Jurkat, Clone E6-1 (cell line): ENCODE data around the gene DISC1.
A peak's percentile ranks its signal among the peaks of the same experiment; 100 is the strongest.

Experiments used
- DNase-seq: peaks from one replicate; pipeline ENCODE4 v3.0.0-alpha.2; 2011; ENCODE audit warnings: low read depth, low spot score
- H3K4me3 ChIP-seq: 2 replicates; pipeline ENCODE4 v1.5.1; 2011; ENCODE audit warnings: mild to moderate bottlenecking, low read length, control low read depth, moderate library complexity

Gene DISC1

DNA sequence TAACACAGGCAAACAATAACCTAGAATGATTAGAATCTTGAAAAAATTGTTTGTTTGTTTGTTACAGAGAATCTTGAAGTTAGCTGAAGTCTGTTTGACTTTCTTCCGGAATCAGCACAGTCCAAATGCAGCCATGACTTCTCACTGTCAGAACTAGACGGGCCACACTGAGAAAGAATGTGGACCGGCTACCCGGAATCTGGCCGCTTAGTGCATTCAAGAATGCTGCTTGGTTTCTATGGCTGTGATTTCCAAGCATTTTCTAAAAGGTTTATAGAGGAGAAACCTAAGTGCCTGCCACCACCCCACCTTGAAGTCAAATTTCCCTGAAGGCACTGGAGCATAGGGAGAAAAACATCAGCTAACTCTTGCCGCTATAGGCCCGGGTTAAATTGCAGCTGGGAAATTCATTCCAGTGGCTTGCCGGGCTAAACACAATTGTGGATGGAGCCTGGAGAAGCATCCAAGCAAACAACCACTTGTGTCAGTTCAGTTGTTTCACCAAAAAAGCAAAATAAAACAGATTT, 231.1 kb downstream of the DISC1 start:
- DNase-seq = no peak
- no peak overlapping the region for H3K4me3 ChIP-seq

DNA sequence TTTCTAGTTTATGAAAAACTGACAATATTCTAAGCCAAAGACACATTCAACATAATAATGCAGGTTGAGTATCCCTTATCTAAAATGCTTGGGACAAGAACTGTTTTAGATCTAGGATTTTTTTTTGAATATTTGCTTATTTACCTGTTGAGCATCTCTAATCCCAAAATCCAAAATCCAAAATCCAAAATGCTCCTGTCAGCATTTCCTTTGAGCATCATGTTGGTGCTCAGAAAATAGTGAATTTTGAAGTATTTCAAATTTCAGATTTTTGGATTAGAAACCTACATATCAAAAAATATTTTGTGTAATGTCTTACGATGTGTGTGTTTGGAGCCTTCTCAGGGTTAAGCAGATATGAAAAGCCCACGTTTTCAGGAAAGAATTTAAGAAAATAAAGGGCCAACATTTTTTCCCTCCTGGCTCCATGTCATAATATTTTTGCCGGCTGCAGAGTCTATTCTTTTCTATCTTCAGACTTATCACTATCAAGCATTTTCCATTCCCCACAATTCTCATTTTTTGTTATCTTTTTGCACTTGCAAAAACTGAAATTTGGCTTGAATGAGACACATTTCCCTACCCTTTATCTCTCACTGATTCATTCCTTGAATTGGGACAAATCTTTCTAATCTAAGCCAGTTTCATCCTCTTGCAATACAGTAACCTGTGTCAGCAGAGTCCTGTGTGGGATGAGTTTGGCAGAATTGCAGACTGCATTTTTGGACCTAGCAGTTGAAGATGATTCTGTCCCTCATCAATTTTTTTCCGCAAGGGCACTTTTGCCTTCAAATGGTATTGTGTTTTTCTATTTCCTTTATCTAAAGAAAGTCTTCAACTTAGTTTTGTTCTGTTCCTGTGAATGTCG, 233.9 kb downstream of the DISC1 start:
- no peak for DNase-seq
- H3K4me3 ChIP-seq = no peak overlapping the region

DNA sequence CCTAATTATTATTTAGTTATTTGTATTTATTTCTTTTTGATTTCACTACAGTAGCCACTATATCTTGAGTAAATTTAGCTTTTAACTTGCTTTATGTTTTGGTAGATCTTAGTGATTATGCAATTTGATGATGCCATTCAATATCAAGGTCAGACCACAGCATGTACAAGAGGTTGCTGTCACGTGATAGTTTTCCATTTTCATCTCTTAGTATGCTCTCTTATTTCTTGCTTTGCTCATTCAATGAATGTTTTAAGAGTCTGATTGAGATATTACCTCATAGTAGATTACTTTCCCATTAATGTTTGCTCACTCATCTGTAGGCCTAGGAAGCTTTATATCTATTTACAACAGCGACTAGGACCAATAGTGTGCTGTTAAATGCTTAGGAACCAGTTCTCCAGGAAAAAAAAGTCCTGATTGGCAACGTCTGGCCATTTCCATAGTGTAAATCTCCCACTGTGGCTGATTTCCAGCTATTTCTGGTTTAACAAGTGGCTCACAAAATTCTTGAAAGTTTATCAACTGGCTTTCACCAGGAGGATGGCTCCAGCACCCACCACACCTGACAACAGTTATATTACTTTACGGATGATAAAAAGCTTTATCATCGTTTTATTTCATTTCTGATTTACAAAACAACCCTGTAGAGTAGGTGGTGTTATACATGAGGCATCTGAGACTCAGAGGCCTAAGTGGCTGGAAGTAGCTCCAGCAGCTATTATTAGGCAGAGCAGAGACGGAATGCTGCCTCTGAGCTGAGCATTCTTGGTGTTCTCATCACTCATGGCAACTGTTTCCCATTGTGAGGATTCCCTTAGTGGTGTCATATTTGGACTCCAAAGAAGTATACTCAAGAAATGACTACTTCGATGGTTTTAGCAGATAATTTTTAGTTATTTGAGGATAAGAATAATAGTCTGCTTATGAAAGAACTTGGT, 235.2 kb downstream of the DISC1 start:
- no peak for DNase-seq
- no peak overlapping the region for H3K4me3 ChIP-seq

DNA sequence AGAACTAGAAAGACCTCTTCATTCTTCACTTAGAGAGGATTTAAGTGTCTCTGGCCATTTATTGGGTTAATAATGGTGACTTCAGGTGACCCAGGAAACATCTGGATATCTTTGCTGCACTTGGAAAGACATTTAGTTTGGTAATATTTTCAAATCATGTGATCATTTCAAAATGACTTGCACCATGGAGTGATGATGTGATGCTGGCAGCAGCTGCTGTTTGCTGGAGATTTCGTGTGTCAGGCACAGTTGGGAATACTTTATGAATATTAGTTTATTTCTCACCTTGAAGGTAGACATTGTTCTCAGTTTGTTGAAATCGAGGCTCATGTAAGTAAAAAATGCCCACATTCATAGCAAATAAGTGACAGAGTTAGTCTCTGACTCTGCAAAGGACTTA, 236.0 kb downstream of the DISC1 start:
- no peak for DNase-seq
- H3K4me3 ChIP-seq = no peak overlapping the region

DNA sequence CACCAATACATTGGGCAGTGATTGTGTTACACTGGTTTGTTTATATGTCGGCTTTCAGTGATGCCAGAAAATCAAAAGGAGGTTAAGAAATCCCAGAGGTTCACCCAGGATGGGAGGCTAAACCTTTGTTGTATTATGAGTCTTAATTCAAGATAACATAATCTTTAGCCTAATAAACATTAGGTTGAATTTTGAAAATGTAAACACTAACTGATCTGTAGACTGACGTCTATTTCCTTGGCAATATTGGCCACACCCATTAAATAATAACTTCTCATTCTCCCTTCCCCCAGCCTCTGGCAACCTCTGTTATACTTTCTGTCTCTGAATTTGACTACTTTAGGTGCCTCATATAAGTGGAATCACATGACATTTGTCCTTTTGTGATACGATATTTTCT, 238.7 kb downstream of the DISC1 start:
- DNase-seq = no peak
- H3K4me3 ChIP-seq = no peak overlapping the region

DNA sequence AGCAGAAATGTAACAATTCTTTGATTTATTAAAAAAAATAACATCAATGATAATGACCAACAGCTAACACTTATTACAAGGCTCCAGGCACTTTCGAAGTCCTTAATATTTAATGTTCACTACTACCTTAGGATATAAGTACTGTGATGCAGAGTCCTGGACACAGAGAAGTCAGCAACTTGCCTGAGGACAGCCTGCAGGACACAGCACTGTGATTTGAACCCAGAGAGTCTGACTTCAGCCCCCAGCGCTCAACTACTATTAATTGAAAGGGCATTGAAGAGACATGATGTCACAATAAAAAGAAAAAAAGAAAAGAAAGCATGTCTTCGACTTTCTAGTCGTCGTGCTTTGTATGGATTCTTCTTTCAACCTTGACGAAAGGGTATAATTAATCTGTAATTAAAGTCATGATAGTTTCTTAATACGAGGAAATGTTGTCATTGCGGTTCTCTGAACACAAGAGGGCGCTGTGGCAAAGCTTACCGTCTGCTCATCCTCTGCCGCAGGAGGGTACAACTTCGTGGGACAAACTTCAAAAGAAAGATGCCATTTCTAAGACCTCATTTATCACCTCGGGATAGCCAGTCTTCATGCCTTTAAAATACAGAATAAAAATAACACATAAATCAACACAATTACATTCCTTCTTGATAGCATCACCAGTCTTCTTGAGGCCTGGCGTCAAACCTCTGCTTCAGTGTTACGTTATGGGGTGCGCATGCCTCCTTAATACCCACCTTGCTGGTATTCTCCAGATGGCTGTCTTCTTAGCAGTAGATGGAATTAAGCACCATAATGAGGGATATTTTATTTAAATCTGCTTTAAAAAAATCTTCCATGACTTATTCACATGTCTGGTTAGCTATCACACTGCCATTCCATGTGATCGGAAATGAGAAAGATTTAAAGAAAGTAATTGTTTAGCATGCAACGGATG, 240.1 kb downstream of the DISC1 start:
- DNase-seq = peak; percentile 53
- H3K4me3 ChIP-seq = no peak overlapping the region

DNA sequence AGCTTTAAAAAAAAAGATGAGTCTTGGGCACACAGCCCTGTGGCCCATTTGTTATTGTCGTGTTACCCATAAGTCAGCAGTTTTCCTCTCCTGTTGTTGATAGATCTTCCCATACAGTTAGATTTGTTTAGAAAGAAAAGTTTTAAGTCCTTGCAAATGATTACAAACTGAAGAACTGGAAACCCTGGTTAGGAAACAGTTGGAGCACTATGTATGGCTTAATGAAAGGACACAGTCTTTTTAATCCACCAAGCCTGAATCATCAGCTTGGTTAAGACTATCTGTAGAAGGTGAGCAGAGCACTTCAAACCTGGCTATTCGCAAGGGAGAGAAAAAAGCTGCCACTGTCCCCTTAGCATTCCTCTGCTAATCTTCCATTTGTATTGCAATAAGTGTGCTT, 241.0 kb downstream of the DISC1 start:
- no peak overlapping the region for H3K4me3 ChIP-seq
- DNase-seq = no peak

DNA sequence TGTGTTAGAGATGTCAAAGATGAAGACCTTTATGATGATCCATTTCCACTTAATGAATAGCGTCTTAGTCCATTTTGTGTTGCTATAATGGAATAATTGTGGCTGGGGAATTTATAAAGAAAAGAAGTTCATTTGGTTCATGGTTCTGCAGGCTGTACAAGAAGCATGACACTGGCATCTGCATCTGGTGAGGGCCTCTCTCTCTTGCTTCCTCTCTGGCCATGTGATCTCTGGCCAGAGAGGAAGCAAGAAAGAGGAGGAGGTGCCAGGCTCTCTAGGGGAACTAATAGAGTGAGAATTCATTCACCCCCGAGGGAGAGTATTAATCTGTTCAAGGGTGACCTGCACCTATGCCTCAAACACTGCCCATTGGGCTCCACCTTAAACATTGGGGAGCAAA, 242.8 kb downstream of the DISC1 start:
- DNase-seq = no peak
- no peak overlapping the region for H3K4me3 ChIP-seq

DNA sequence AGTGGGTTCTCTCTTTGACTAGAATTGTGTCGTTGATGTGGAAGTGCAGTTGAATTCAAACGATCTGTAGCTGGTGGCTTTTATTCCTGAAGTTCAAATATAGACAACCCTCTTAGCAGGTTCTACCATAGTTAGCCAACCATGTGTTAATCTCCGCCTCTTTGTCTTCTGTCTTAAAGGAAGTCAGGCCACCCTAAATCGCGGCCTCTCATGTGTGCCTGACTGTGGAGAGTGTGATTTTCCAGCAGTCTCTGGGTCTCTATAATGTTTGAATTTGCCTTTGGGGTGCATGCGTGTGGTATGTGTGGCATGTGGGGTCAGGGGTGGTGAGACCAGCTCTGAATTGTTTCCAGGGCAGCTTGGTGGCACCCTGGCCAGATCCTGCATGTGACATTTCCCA, 244.9 kb downstream of the DISC1 start:
- no peak overlapping the region for H3K4me3 ChIP-seq
- no peak for DNase-seq

DNA sequence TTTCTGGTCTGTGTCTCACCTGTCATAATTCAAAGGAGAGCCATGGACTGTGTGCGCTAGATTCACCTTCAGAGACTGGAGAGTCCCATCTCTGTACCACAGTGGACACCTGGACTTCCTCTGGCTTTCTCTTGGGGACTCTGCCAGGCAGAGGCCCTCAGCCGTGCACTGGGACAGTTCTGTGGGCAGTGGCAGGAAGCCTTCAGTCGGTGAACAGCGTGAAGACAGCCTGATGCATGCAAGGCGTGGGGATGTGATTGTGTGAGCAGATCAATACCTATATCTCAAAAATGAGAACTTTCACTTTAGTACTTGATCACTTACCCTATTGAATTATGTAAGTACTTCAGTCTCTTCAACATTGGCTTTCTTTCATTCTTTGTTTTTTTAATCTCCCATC, 245.3 kb downstream of the DISC1 start:
- no peak for DNase-seq
- no peak overlapping the region for H3K4me3 ChIP-seq

DNA sequence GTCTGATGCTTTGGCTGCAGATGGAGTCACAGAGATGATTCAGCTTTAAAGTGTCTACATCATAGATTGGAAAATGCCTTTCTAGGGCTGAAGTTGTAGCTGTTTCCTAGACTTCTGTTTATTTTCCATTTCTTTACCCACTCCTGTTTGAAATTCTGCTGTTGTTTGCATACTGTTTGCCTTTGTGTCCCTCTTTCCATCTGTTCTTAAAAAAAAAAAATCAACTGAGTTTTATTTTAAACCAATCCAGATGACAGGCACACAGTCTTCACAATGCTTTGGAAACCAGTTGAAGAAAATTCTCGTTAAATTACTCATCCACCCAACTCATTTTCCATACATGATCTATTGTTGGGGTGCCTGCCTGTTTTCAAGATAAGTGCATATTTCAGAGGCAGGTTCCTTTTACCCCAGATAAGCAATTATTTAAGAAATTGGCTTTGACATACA, 245.9 kb downstream of the DISC1 start:
- H3K4me3 ChIP-seq = no peak overlapping the region
- no peak for DNase-seq

DNA sequence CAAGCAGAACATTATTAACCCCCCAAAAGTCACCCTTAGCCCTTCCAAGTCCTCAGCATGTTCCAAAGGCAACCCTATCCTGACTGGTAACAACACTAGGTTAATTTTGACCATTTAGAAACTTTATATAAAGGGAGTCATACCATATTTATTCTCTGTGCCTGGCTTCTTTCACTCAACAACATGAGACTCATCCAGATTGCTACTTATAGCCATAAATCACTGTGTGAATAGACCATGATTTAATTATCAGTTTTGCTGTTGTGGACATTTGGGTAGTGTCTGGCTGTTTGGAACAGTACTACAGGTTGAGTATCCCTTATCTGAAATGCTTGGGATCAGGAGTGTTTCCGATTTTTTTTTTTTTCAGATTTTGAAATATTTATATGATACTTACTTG, 252.1 kb downstream of the DISC1 start:
- H3K4me3 ChIP-seq = no peak overlapping the region
- DNase-seq = no peak

DNA sequence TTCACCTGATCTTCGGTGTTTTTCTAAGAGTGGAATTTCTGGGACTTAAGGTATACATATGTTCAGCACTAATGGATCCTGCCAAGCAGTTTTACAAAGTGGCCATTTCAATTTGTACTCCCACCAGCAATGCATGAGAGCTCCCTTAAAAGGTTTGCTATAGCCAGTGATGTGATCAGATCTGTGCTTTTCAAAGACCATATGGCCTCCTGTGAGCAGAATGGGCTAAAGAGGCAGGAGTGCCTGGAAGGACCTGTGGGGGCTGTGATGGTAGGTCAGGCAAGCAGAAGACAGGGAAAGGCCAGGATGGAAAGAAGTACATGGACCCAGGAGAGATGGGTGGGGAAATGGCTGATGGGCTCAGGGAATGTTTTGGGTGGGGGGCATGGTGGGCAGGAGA, 252.7 kb downstream of the DISC1 start:
- no peak for DNase-seq
- no peak overlapping the region for H3K4me3 ChIP-seq

DNA sequence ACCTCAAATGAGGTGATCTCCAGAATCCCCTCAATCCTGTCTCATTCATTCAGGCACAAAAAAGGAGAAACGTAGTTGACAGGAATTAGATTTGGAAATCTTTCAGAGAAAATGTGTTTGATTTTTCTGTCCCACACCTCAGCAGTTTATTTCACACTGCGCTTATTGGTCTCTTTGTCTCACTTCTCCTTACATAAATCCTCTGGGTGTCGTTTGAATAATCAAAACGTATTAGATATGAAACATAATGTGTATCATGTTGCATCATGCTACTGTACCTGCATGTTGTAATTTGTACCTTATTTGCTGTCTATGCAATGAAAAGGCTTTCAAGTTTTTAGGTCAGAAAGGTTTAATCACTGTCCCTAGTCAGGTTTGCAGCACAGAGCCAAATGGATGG, 255.7 kb downstream of the DISC1 start:
- no peak for DNase-seq
- no peak overlapping the region for H3K4me3 ChIP-seq

DNA sequence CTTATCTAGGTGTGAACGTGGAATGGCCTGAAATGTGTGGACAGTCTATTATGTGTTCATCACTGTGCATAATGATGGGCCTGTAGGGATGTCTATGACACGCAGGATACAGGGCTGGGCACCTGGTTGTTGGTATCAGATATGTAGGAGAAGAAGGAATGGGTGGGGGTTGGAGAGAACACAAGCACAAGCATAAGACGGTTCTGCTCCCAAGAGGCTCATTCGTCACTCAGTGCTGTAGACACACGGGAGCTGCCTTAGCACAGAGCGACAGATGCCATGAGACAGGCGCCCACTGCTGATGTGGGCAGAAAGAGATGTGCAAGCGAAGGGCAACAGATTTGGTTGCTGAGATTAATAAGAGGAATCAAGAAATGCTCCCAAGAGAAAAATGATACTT, 256.2 kb downstream of the DISC1 start:
- no peak for DNase-seq
- no peak overlapping the region for H3K4me3 ChIP-seq

DNA sequence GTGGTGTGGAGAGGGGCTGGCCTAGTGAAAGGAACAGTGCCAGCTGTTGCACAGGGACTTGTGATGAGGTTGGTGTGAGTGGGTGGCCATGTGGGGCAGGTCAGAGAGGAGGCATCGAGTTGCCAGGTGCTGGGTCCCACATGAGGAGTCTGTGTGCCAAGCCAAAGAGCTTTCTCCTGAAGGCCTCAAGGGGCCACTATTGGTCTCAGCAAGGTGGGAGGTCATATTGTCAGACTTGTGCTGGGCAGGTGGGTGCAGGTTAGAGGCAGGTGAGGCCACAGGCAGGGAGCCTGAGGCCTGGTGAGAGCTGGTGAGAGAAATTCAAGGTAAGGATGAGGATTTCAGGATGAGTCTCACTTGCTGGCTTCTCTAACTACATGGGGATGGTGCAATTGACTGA, 256.8 kb downstream of the DISC1 start:
- no peak overlapping the region for H3K4me3 ChIP-seq
- DNase-seq = no peak

DNA sequence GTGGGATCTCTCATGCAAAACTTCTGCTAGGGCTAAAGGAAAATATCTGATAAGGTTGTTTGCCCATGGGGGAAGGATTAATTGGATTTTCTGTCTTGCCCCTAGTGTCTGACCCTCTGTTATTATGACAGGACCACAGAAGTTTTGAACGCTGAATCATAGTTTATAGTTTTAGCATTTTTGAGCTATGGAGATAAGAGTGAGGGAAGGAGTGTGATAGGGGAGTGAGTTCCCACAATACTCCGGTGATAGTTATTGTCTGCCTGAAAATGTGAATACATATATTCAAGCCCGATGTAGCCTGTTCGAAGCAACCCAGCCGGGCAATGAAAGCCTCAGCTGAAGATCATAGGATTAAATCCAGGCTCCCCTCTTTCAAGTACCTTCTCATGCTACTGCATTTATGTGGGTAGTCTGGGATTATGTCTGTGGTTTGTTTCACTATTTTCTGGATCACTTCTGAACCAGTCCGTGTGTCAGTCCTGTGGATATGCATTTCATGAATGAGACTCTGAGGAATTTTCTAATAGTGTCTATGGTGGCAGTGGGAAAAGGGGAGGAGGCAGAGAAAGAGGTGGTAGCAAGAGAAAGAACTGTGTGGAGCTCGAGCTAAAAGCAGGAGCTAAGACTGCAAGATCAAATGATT, 258.7 kb downstream of the DISC1 start:
- no peak for DNase-seq
- H3K4me3 ChIP-seq = no peak overlapping the region

DNA sequence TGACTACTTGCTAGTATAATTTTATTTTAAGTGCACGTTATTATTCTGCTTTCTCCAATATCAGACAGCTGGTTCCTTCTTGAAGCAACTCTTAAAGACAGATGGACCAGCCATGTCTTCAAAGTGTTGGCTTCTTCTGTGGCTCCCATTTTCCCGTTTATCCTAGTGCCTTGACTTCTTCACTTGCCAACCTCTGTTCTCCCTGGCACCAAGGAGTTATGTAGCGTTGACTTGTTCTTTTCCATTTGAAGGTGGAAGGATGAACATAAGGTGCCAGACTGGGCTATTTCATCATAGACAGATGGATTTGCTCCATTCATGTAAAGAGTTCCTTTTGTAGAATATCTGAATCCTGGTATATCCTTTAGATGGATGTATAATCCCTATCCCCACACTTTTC, 260.6 kb downstream of the DISC1 start:
- DNase-seq = no peak
- H3K4me3 ChIP-seq = no peak overlapping the region

DNA sequence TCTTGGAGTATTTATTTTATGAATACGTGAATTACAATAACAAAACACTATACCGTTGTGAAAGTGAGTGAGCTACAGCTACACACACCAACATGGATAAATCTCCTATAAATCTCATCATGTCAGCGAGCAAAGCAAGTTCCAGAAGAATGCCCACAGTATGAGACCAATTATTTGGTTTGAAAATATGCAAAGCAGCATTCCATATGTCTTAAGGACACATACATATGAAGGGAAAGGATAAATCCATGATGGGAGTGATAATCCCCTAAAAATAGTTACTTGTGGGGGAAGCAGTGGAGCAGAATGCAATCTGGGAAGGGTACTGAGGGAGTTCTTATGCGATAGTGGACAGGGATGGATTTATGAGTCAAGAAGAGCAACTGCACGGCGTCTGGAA, 261.3 kb downstream of the DISC1 start:
- H3K4me3 ChIP-seq = no peak overlapping the region
- DNase-seq = no peak
